Coronary artery (tissue), 2 donors: ENCODE measurements around the gene TAOK2.

Experiments used
- DNase-seq: peaks from one replicate; pipeline ENCODE4 v3.0.0-alpha.2; 2017; ENCODE audit warnings: low spot score
- H3K27ac ChIP-seq, 2 donors: fragments of 200-600 bp; sonication (generic); one replicate each; pipeline ENCODE4 v1.5.1; 2016 to 2019
- H3K4me3 ChIP-seq: fragments of 200-600 bp; sonication (generic); 2 replicates; pipeline ENCODE4 v1.5.1; 2016; ENCODE audit warnings: mild to moderate bottlenecking, moderate library complexity
- CTCF ChIP-seq: fragments of 200-600 bp; sonication (generic); IDR thresholded peaks from one replicate; pipeline ENCODE4 v1.5.1; 2019; ENCODE audit warnings: antibody characterized with exemption

Gene TAOK2

GRCh38 chr16:29971304-29971703 is 2.4 kb upstream of the TAOK2 start:
- no peak overlapping the region for H3K4me3 ChIP-seq
- peak; percentile 70 for DNase-seq
- no peak for TF ChIP-seq CTCF
- no peak overlapping the region for H3K27ac ChIP-seq

- no peak overlapping the region for H3K4me3 ChIP-seq
- H3K27ac ChIP-seq: no peak overlapping the region
- DNase-seq: no peak
- no peak for TF ChIP-seq CTCF
Observed at GRCh38 chr16:29972500-29972899, 1.2 kb upstream of the TAOK2 start.

GRCh38 chr16:29972992-29973383 is 680 bp upstream of the TAOK2 start:
- H3K4me3 ChIP-seq: peak overlapping the region; percentile 89
- DNase-seq: no peak
- H3K27ac ChIP-seq: peak overlapping the region in 1 of 2 donors; percentile 94
- TF ChIP-seq CTCF: no peak

GRCh38 chr16:29974291-29975133 is 844 bp downstream of the TAOK2 start:
- TF ChIP-seq CTCF: no peak
- peak; percentile 77 for DNase-seq
- H3K4me3 ChIP-seq: peak overlapping the region; percentile 89
- peak overlapping the region; percentile 93 to 94 for H3K27ac ChIP-seq

- DNase-seq: no peak
- no peak for TF ChIP-seq CTCF
- peak overlapping the region; percentile 89 for H3K4me3 ChIP-seq
- peak overlapping the region in 1 of 2 donors; percentile 94 for H3K27ac ChIP-seq
Observed at GRCh38 chr16:29975134-29975538, 1.5 kb downstream of the TAOK2 start.

GRCh38 chr16:29975811-29976511 is 2.3 kb downstream of the TAOK2 start:
- no peak for TF ChIP-seq CTCF
- no peak for DNase-seq
- H3K27ac ChIP-seq: peak overlapping the region in 1 of 2 donors; percentile 94
- H3K4me3 ChIP-seq: peak overlapping the region; percentile 89
